H9 (cell line): ENCODE data around the gene CALN1. TPM values are rescaled to one million over a fixed set of nuclear protein-coding genes. Genes with fewer than 3 reads are reported as not detected.

ENCODE experiments used
- DNase-seq: peaks from one replicate; pipeline ENCODE4 v3.0.0-alpha.2; 2017
- H2AFZ ChIP-seq: one replicate; pipeline ENCODE4 v1.6.1; 2013; ENCODE audit warnings: mild to moderate bottlenecking, low read length, control low read depth, moderate library complexity
- H2AK5ac ChIP-seq: 2 replicates; pipeline ENCODE4 v1.6.1; 2013; ENCODE audit warnings: low read length, control low read depth, mixed read lengths; ENCODE audit not compliant: insufficient read length
- H2BK120ac ChIP-seq: one replicate; pipeline ENCODE4 v1.6.1; 2013; ENCODE audit warnings: low read depth, mild to moderate bottlenecking, low read length, control low read depth, inconsistent platforms; ENCODE audit not compliant: poor library complexity, severe bottlenecking
- H2BK12ac ChIP-seq: 2 replicates; pipeline ENCODE4 v1.6.1; 2013; ENCODE audit warnings: low read length, control low read depth, mixed read lengths, low read depth; ENCODE audit not compliant: insufficient read length
- H2BK15ac ChIP-seq: 2 replicates; pipeline ENCODE4 v1.6.1; 2013; ENCODE audit warnings: low read depth, low read length, control low read depth
- H2BK20ac ChIP-seq: one replicate; pipeline ENCODE4 v1.6.1; 2013; ENCODE audit warnings: low read depth, mild to moderate bottlenecking, low read length, control low read depth, inconsistent platforms; ENCODE audit not compliant: poor library complexity, severe bottlenecking
- H2BK5ac ChIP-seq: 2 replicates; pipeline ENCODE4 v1.6.1; 2013; ENCODE audit warnings: low read length, control low read depth, mixed read lengths; ENCODE audit not compliant: insufficient read length
- H3K14ac ChIP-seq: 2 replicates; pipeline ENCODE4 v1.6.1; 2013; ENCODE audit warnings: low read length, control low read depth; ENCODE audit not compliant: insufficient read depth
- H3K18ac ChIP-seq: 2 replicates; pipeline ENCODE4 v1.6.1; 2013; ENCODE audit warnings: low read depth, mild to moderate bottlenecking, mixed read lengths, low read length, control low read depth; ENCODE audit not compliant: insufficient read length
- H3K23ac ChIP-seq: 2 replicates; pipeline ENCODE4 v1.6.1; 2013; ENCODE audit warnings: low read length, control low read depth, mixed read lengths, low read depth; ENCODE audit not compliant: insufficient read length
- H3K23me2 ChIP-seq: 2 replicates; pipeline ENCODE4 v1.6.1; 2013; ENCODE audit warnings: low read depth, mild to moderate bottlenecking, mixed read lengths, low read length, control low read depth; ENCODE audit not compliant: insufficient read length, poor library complexity, severe bottlenecking
- H3K27ac ChIP-seq: 2 replicates; pipeline ENCODE4 v1.5.1; 2013; ENCODE audit warnings: low read length, control low read depth, mixed read lengths, low read depth; ENCODE audit not compliant: insufficient read length
- H3K27me3 ChIP-seq: 2 replicates; pipeline ENCODE4 v1.6.1; 2013; ENCODE audit warnings: low read length, control low read depth, inconsistent platforms; ENCODE audit not compliant: insufficient read depth
- H3K4ac ChIP-seq: 2 replicates; pipeline ENCODE4 v1.6.1; 2013; ENCODE audit warnings: low read depth, mild to moderate bottlenecking, control low read depth, inconsistent platforms, low read length, moderate library complexity
- H3K4me1 ChIP-seq: 2 replicates; pipeline ENCODE4 v1.6.1; 2013; ENCODE audit warnings: low read length, control low read depth, inconsistent platforms; ENCODE audit not compliant: insufficient read depth
- H3K4me2 ChIP-seq: 2 replicates; pipeline ENCODE4 v1.6.1; 2013; ENCODE audit warnings: low read length, control low read depth, mixed read lengths; ENCODE audit not compliant: insufficient read length, insufficient read depth
- H3K56ac ChIP-seq: 2 replicates; pipeline ENCODE4 v1.6.1; 2013; ENCODE audit warnings: low read depth, mild to moderate bottlenecking, mixed read lengths, low read length, control low read depth; ENCODE audit not compliant: insufficient read length
- H3K79me1 ChIP-seq: 2 replicates; pipeline ENCODE4 v1.6.1; 2013; ENCODE audit warnings: low read depth, mild to moderate bottlenecking, moderate library complexity, low read length, control low read depth, inconsistent platforms; ENCODE audit not compliant: insufficient read depth, poor library complexity, severe bottlenecking
- H3K79me2 ChIP-seq: 2 replicates; pipeline ENCODE4 v1.6.1; 2013; ENCODE audit warnings: low read length, control low read depth, inconsistent platforms; ENCODE audit not compliant: insufficient read depth
- H3K9ac ChIP-seq: 2 replicates; pipeline ENCODE4 v1.6.1; 2013; ENCODE audit warnings: low read length, control low read depth, mixed read lengths; ENCODE audit not compliant: insufficient read length; ENCODE audit errors: extremely low read depth
- H3K9me3 ChIP-seq: one replicate; pipeline ENCODE4 v1.6.1; 2013; ENCODE audit warnings: low read depth, low read length, inconsistent platforms; ENCODE audit not compliant: control insufficient read depth
- H3T11ph ChIP-seq: one replicate; pipeline ENCODE4 v1.6.1; 2013; ENCODE audit warnings: mild to moderate bottlenecking, low read length, control low read depth, inconsistent platforms
- H4K20me1 ChIP-seq: one replicate; pipeline ENCODE4 v1.6.1; 2013; ENCODE audit not compliant: control insufficient read depth, insufficient read length, insufficient read depth
- H4K5ac ChIP-seq: 2 replicates; pipeline ENCODE4 v1.6.1; 2013; ENCODE audit warnings: low read depth, mild to moderate bottlenecking, mixed read lengths, low read length, control low read depth; ENCODE audit not compliant: insufficient read length
- H4K8ac ChIP-seq: replicated peaks from 2 replicates; pipeline ENCODE4 v1.6.1; 2013; ENCODE audit warnings: low read length, control low read depth, mixed read lengths, low read depth; ENCODE audit not compliant: insufficient read length
- H4K91ac ChIP-seq: 2 replicates; pipeline ENCODE4 v1.6.1; 2013; ENCODE audit warnings: low read depth, mild to moderate bottlenecking, moderate library complexity, mixed read lengths, low read length, control low read depth; ENCODE audit not compliant: insufficient read length
- H3K27ac Mint-ChIP-seq, 3 experiments: 2 replicates in 2 of 3; 3 replicates in 1 of 3; pipeline ENCODE4 v1.8.0; 2020 to 2021; ENCODE audit warnings: mixed read lengths in 3 of 3, mild to moderate bottlenecking in 1 of 3, moderate library complexity in 1 of 3
- H3K27me3 Mint-ChIP-seq: 2 replicates; pipeline ENCODE4 v1.8.0; 2021; ENCODE audit warnings: low read depth, mild to moderate bottlenecking, moderate library complexity, mixed read lengths
- H3K36me3 Mint-ChIP-seq, 3 experiments: 2 replicates in 2 of 3; 3 replicates in 1 of 3; pipeline ENCODE4 v1.8.0; 2020 to 2021; ENCODE audit warnings: low read depth in 3 of 3, mixed read lengths in 3 of 3; ENCODE audit not compliant: insufficient read depth in 1 of 3
- H3K4me1 Mint-ChIP-seq, 2 experiments: 2 replicates each; pipeline ENCODE4 v1.8.0; 2020; ENCODE audit warnings: mixed read lengths in 2 of 2
- H3K4me3 Mint-ChIP-seq, 2 experiments: 2 replicates in 1 of 2; 3 replicates in 1 of 2; pipeline ENCODE4 v1.8.0; 2020 to 2021; ENCODE audit warnings: mild to moderate bottlenecking in 2 of 2, mixed read lengths in 2 of 2, moderate library complexity in 1 of 2
- H3K9me3 Mint-ChIP-seq, 2 experiments: 2 replicates in 1 of 2; 3 replicates in 1 of 2; pipeline ENCODE4 v1.8.0; 2020; ENCODE audit warnings: mild to moderate bottlenecking in 2 of 2, mixed read lengths in 2 of 2, moderate library complexity in 1 of 2
- WGBS: extraction: QIAGEN DNeasy Blood & Tissue Kit; methylation state at CpG from one replicate; pipeline ENCODE4 v1.1.7; 2013; ENCODE audit warnings: missing lambda C conversion rate, low lambda C conversion rate, mixed read lengths; ENCODE audit not compliant: insufficient read length; ENCODE audit errors: extremely low coverage; 5-methylcytosine and 5-hydroxymethylcytosine counted together
- total RNA-seq: library from RNA; stranded (reverse); gene quantifications from 2 replicates; pipeline ENCODE4 v1.2.1, GENCODE V29; 2021
- TF ChIP-seq, protein P1 (sequence below): fragments of 200-600 bp; sonication (generic); conservative IDR thresholded peaks from 3 replicates; pipeline ENCODE4 v1.8.0; 2021; ENCODE audit warnings: antibody characterized with exemption, mild to moderate bottlenecking

CALN1 gene
- total RNA-seq, 1 experiment from 2014 or later = 2.8 TPM

DNA sequence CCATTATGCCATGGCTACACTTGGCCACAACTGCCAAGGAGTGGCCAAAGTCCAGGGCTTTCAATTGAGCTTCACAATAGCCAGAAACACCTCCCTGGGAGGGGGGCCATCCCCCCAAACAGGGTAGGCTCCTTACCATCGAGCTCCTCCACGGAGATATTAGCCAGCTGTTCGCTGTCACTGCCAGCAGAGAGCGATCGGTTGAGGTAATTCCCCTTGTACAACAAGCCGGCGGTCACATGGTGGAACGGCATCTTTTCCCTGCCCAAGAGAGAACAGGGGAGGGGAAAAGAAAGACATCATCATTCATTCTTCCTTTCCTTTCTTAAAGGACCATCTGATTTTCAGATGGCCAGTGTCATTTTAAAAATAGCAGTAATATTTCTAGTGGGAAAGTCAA, 133.6 kb downstream of the CALN1 start:
- Mint-ChIP-seq H3K36me3 (peaks cover 16 to 32% (median 30%) of the 10 kb centered on the region in 3 experiments), H3K27me3 (no peaks in the 10 kb centered on the region), H3K4me1 (peaks cover 12 to 18% of the 10 kb centered on the region in 2 experiments), H3K4me3 (no peak overlapping the region), H3K27ac (peak overlapping the region in 1 of 3 experiments; percentile 64; a peak in 1 of 7 replicates), H3K9me3 (peaks cover 16 to 20% of the 10 kb centered on the region in 2 experiments)
- H4K5ac ChIP-seq = no peak overlapping the region
- no peak overlapping the region for H3K27ac ChIP-seq
- H3K4me2 ChIP-seq = no peak overlapping the region
- H4K8ac ChIP-seq = peak overlapping the region; percentile 38
- H3K79me2 ChIP-seq = no peaks in the 10 kb centered on the region
- no peak overlapping the region for H2AFZ ChIP-seq
- H3K4ac ChIP-seq = no peak overlapping the region
- peaks cover 4% of the 10 kb centered on the region; the same call in 1 of the 2 replicates for H3K4me1 ChIP-seq
- H3K14ac ChIP-seq = peak overlapping the region; percentile 76; the same call in 1 of the 2 replicates
- no peaks in the 10 kb centered on the region for H3K79me1 ChIP-seq
- no peak overlapping the region for H3K9ac ChIP-seq
- no peak overlapping the region for H4K91ac ChIP-seq
- TF ChIP-seq, protein P1, sequence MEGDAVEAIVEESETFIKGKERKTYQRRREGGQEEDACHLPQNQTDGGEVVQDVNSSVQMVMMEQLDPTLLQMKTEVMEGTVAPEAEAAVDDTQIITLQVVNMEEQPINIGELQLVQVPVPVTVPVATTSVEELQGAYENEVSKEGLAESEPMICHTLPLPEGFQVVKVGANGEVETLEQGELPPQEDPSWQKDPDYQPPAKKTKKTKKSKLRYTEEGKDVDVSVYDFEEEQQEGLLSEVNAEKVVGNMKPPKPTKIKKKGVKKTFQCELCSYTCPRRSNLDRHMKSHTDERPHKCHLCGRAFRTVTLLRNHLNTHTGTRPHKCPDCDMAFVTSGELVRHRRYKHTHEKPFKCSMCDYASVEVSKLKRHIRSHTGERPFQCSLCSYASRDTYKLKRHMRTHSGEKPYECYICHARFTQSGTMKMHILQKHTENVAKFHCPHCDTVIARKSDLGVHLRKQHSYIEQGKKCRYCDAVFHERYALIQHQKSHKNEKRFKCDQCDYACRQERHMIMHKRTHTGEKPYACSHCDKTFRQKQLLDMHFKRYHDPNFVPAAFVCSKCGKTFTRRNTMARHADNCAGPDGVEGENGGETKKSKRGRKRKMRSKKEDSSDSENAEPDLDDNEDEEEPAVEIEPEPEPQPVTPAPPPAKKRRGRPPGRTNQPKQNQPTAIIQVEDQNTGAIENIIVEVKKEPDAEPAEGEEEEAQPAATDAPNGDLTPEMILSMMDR = no peak
- H2BK5ac ChIP-seq = no peak overlapping the region
- H2AK5ac ChIP-seq = no peak overlapping the region
- no peak overlapping the region for H3K23ac ChIP-seq
- no peak for DNase-seq
- H2BK120ac ChIP-seq = peak overlapping the region; percentile 48
- no peaks in the 10 kb centered on the region for H3K27me3 ChIP-seq
- H3T11ph ChIP-seq = no peak overlapping the region
- H4K20me1 ChIP-seq = no peaks in the 10 kb centered on the region
- peaks cover 2% of the 10 kb centered on the region for H3K23me2 ChIP-seq
- no peak overlapping the region for H2BK20ac ChIP-seq
- H3K56ac ChIP-seq = no peak overlapping the region
- no CpG with 5 or more reads among the region's 8 CpGs for whole genome bisulfite sequencing
- no peak overlapping the region for H3K18ac ChIP-seq
- H2BK15ac ChIP-seq = no peak overlapping the region
- H3K9me3 ChIP-seq = peaks cover 7% of the 10 kb centered on the region
- H2BK12ac ChIP-seq = no peak overlapping the region
